SJSA1 (cell line): ENCODE measurements around the gene TXNL4B. TPM values are rescaled to one million over a fixed set of nuclear protein-coding genes. Genes with fewer than 3 reads are reported as not detected.

ENCODE experiments used
- DNase-seq, 2 experiments: peaks; one replicate each; pipeline ENCODE4 v3.0.0-alpha.2; 2015 to 2020; ENCODE audit warnings: low spot score in 2 of 2, low read depth in 1 of 2
- H3K27ac ChIP-seq: fragments of 250-450 bp; sonication (Bioruptor Pico); 2 replicates; pipeline ENCODE4 v1.5.1; 2020; ENCODE audit warnings: mild to moderate bottlenecking, moderate library complexity
- H3K27me3 ChIP-seq: fragments of 250-450 bp; sonication (Bioruptor Pico); replicated peaks from 2 replicates; pipeline ENCODE4 v1.5.1; 2020; ENCODE audit warnings: mild to moderate bottlenecking, moderate library complexity
- H3K36me3 ChIP-seq: fragments of 250-450 bp; sonication (Bioruptor Pico); 2 replicates; pipeline ENCODE4 v1.5.1; 2020; ENCODE audit warnings: mild to moderate bottlenecking
- H3K4me1 ChIP-seq: fragments of 250-450 bp; sonication (Bioruptor Pico); replicated peaks from 2 replicates; pipeline ENCODE4 v1.6.1; 2021; ENCODE audit warnings: mild to moderate bottlenecking
- H3K4me3 ChIP-seq: fragments of 250-450 bp; sonication (Bioruptor Pico); 2 replicates; pipeline ENCODE4 v1.5.1; 2020; ENCODE audit warnings: mild to moderate bottlenecking
- H3K9me3 ChIP-seq: fragments of 250-450 bp; sonication (Bioruptor Pico); replicated peaks from 2 replicates; pipeline ENCODE4 v1.5.1; 2020; ENCODE audit warnings: mild to moderate bottlenecking
- total RNA-seq: library from RNA; depleted of rRNA; stranded (reverse); fragments of >200 nt; shearing (Covaris generic); gene quantifications from 2 replicates; pipeline ENCODE4 v1.2.3, GENCODE V29; 2014; rRNA removed

TXNL4B gene
- total RNA-seq, 1 experiment from 2014 or later = 11.7 TPM

GRCh38 chr16:72051818-72052217, 41.6 kb downstream of the TXNL4B start:
- H3K4me1 ChIP-seq = no peaks in the 10 kb centered on the region

GRCh38 chr16:72050769-72051464, 42.5 kb downstream of the TXNL4B start:
- DNase-seq = no peak
- H3K27me3 ChIP-seq = peaks cover 6% of the 10 kb centered on the region; the same call in 1 of the 2 replicates
- H3K4me3 ChIP-seq = no peak overlapping the region
- no peaks in the 10 kb centered on the region for H3K4me1 ChIP-seq
- no peaks in the 10 kb centered on the region for H3K36me3 ChIP-seq
- H3K9me3 ChIP-seq = no peaks in the 10 kb centered on the region
- no peak overlapping the region for H3K27ac ChIP-seq

More at GRCh38 chr16:72051818-72052217, 41.6 kb downstream of the TXNL4B start:
- Histone ChIP-seq H3K27me3 (peaks cover 6% of the 10 kb centered on the region; the same call in 1 of the 2 replicates), H3K36me3 (no peaks in the 10 kb centered on the region), H3K9me3 (no peaks in the 10 kb centered on the region), H3K4me3 (no peak overlapping the region), H3K27ac (no peak overlapping the region)
- no peak for DNase-seq

GRCh38 chr16:72049110-72049509, 44.3 kb downstream of the TXNL4B start:
- Histone ChIP-seq H3K9me3 (no peaks in the 10 kb centered on the region), H3K36me3 (no peaks in the 10 kb centered on the region), H3K27me3 (peaks cover 6% of the 10 kb centered on the region; the same call in 1 of the 2 replicates), H3K4me1 (no peaks in the 10 kb centered on the region), H3K27ac (no peak overlapping the region), H3K4me3 (no peak overlapping the region)
- no peak for DNase-seq

GRCh38 chr16:72044825-72045359, 48.5 kb downstream of the TXNL4B start:
- Histone ChIP-seq H3K4me1 (no peaks in the 10 kb centered on the region), H3K4me3 (no peak overlapping the region), H3K36me3 (no peaks in the 10 kb centered on the region), H3K27me3 (no peaks in the 10 kb centered on the region), H3K27ac (no peak overlapping the region), H3K9me3 (no peaks in the 10 kb centered on the region)
- DNase-seq = no peak

- Histone ChIP-seq H3K9me3 (no peaks in the 10 kb centered on the region), H3K27ac (no peak overlapping the region), H3K27me3 (no peaks in the 10 kb centered on the region), H3K4me1 (no peaks in the 10 kb centered on the region), H3K36me3 (no peaks in the 10 kb centered on the region), H3K4me3 (no peak overlapping the region)
- no peak for DNase-seq
These were observed 49.1 kb downstream of the TXNL4B start for GRCh38 chr16:72044296-72044695.

GRCh38 chr16:72043539-72043938, 49.9 kb downstream of the TXNL4B start:
- H3K4me3 ChIP-seq = no peak overlapping the region
- no peaks in the 10 kb centered on the region for H3K9me3 ChIP-seq
- no peaks in the 10 kb centered on the region for H3K36me3 ChIP-seq
- no peaks in the 10 kb centered on the region for H3K4me1 ChIP-seq
- no peaks in the 10 kb centered on the region for H3K27me3 ChIP-seq
- no peak overlapping the region for H3K27ac ChIP-seq
- DNase-seq = no peak

GRCh38 chr16:72043058-72043457, 50.4 kb downstream of the TXNL4B start:
- Histone ChIP-seq H3K27me3 (no peaks in the 10 kb centered on the region), H3K27ac (no peak overlapping the region), H3K4me3 (no peak overlapping the region), H3K9me3 (no peaks in the 10 kb centered on the region), H3K36me3 (no peaks in the 10 kb centered on the region), H3K4me1 (no peaks in the 10 kb centered on the region)
- no peak for DNase-seq

- H3K9me3 ChIP-seq = no peaks in the 10 kb centered on the region
- no peaks in the 10 kb centered on the region for H3K36me3 ChIP-seq
- no peak overlapping the region for H3K4me3 ChIP-seq
- no peaks in the 10 kb centered on the region for H3K27me3 ChIP-seq
- no peaks in the 10 kb centered on the region for H3K4me1 ChIP-seq
- DNase-seq = no peak
- H3K27ac ChIP-seq = no peak overlapping the region
These were observed 51.2 kb downstream of the TXNL4B start for GRCh38 chr16:72042157-72042660.

- H3K9me3 ChIP-seq = no peaks in the 10 kb centered on the region
- no peaks in the 10 kb centered on the region for H3K36me3 ChIP-seq
- no peak overlapping the region for H3K4me3 ChIP-seq
- H3K27me3 ChIP-seq = no peaks in the 10 kb centered on the region
- DNase-seq = no peak
- no peak overlapping the region for H3K27ac ChIP-seq
- H3K4me1 ChIP-seq = no peaks in the 10 kb centered on the region
These were observed 57.3 kb downstream of the TXNL4B start for GRCh38 chr16:72036098-72036497.

Other genes with a start within 250 kb of the TXNL4B start
- gene ATXN1L, start 247.6 kb downstream of the TXNL4B start, total RNA-seq = 9.9 and 24.2 TPM in 2 replicates
- gene ZNF821, start 209.4 kb downstream of the TXNL4B start, total RNA-seq = 4.2 and 19.2 TPM in 2 replicates
- 231 and 233 TPM in 2 replicates for gene IST1, start 198.1 kb downstream of the TXNL4B start, total RNA-seq
- not detected in 2 replicates for gene PKD1L3, start 93.2 kb downstream of the TXNL4B start, total RNA-seq
- gene DHODH, start 84.9 kb downstream of the TXNL4B start, total RNA-seq = 5.5 and 6.6 TPM in 2 replicates
- gene HP, start 39.1 kb downstream of the TXNL4B start, total RNA-seq = 0.29 and 0.91 TPM in 2 replicates
- gene HPR, start 30.4 kb downstream of the TXNL4B start, total RNA-seq = not detected in 2 replicates
- 50.9 and 67.1 TPM in 2 replicates for gene DHX38, start 227 bp upstream of the TXNL4B start, total RNA-seq
- gene PMFBP1, start 78.5 kb upstream of the TXNL4B start, total RNA-seq = 0.69 TPM in 1 of 2 replicates, not detected in the other